DOHH2 (cell line): ENCODE data around the gene FAM124A.

Source experiments
- H3F3A ChIP-seq: fragments of 200-600 bp; sonication (generic), shearing (Covaris generic); 2 replicates; pipeline ENCODE4 v1.6.0; 2016; ENCODE audit warnings: antibody characterized with exemption, mild to moderate bottlenecking; ENCODE audit not compliant: control insufficient read depth, insufficient read depth
- H3K27ac ChIP-seq: fragments of 200-600 bp; sonication (generic); 2 replicates; pipeline ENCODE4 v1.5.1; 2014; ENCODE audit warnings: low read depth, mild to moderate bottlenecking, low read length, moderate library complexity
- H3K27me3 ChIP-seq: fragments of 200-600 bp; sonication (generic); 2 replicates; pipeline ENCODE4 v1.6.1; 2014; ENCODE audit warnings: mild to moderate bottlenecking, low read length, mixed read lengths; ENCODE audit not compliant: control insufficient read depth
- H3K36me3 ChIP-seq: fragments of 200-600 bp; sonication (generic); 2 replicates; pipeline ENCODE4 v1.6.1; 2014; ENCODE audit warnings: mild to moderate bottlenecking, low read length, moderate library complexity, mixed read lengths; ENCODE audit not compliant: control insufficient read depth
- H3K4me1 ChIP-seq: fragments of 200-600 bp; sonication (generic); 2 replicates; pipeline ENCODE4 v1.6.1; 2014; ENCODE audit warnings: mild to moderate bottlenecking, low read length, mixed read lengths; ENCODE audit not compliant: control insufficient read depth
- H3K4me2 ChIP-seq: fragments of 200-600 bp; sonication (generic); 2 replicates; pipeline ENCODE4 v1.6.0; 2014; ENCODE audit warnings: mild to moderate bottlenecking, low read length, moderate library complexity
- H3K4me3 ChIP-seq: fragments of 200-600 bp; sonication (generic); 2 replicates; pipeline ENCODE4 v1.5.1; 2014; ENCODE audit warnings: mild to moderate bottlenecking, low read length, mixed read lengths
- H3K79me2 ChIP-seq: fragments of 200-600 bp; sonication (generic); 2 replicates; pipeline ENCODE4 v1.6.1; 2014; ENCODE audit warnings: mild to moderate bottlenecking, low read length, mixed read lengths; ENCODE audit not compliant: control insufficient read depth
- H3K9me2 ChIP-seq: fragments of 200-600 bp; sonication (generic); replicated peaks from 2 replicates; pipeline ENCODE4 v1.6.1; 2014; ENCODE audit warnings: mild to moderate bottlenecking, low read length, mixed read lengths; ENCODE audit not compliant: control insufficient read depth
- H3K9me3 ChIP-seq: fragments of 200-600 bp; sonication (generic); 2 replicates; pipeline ENCODE4 v1.6.1; 2014; ENCODE audit warnings: antibody characterized with exemption, low read length, mixed read lengths; ENCODE audit not compliant: control insufficient read depth, insufficient read depth
- H4K20me1 ChIP-seq: fragments of 200-600 bp; sonication (generic); 2 replicates; pipeline ENCODE4 v1.6.0; 2014; ENCODE audit warnings: low read depth, mild to moderate bottlenecking, antibody characterized with exemption, low read length, moderate library complexity; ENCODE audit not compliant: control insufficient read depth, insufficient read depth
- CTCF ChIP-seq: fragments of 200-600 bp; sonication (generic); IDR thresholded peaks from one replicate; pipeline ENCODE4 v1.5.1; 2014; ENCODE audit warnings: antibody characterized with exemption, mild to moderate bottlenecking, low read depth, low read length; ENCODE audit not compliant: poor library complexity, severe bottlenecking
- EZH2phosphoT487 ChIP-seq: fragments of 200-600 bp; sonication (generic); IDR thresholded peaks from 2 replicates; pipeline ENCODE4 v1.6.1; 2017; ENCODE audit warnings: borderline replicate concordance, mild to moderate bottlenecking, antibody characterized with exemption, low read length, moderate library complexity, mixed read lengths

The FAM124A gene

DNA sequence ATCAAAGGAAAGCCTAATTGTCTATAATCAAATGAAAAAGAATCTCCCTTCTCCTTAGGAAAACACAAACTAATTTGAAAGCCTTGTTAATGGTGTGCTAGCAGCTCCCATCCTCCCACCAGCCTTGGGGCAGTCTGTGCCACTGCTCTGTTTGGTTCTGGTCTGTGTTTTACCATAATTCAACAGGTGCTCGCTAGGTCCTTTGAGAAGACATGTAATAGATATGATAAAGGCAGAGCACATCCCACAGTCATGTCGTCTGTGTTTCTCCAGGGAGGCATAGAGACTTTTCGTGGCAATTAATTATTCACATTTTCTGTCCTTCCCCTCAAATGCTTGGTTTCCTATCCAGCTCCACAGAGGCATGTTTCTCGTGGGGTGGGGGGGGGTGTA, 23.8 kb downstream of the FAM124A start:
- Histone ChIP-seq H3K9me2 (no peaks in the 10 kb centered on the region), H3K4me1 (no peaks in the 10 kb centered on the region), H3K27ac (no peak overlapping the region), H3K27me3 (no peaks in the 10 kb centered on the region), H3F3A (no peaks in the 10 kb centered on the region), H3K79me2 (no peaks in the 10 kb centered on the region), H3K36me3 (no peaks in the 10 kb centered on the region), H3K4me3 (no peak overlapping the region), H4K20me1 (no peaks in the 10 kb centered on the region), H3K4me2 (no peak overlapping the region), H3K9me3 (no peaks in the 10 kb centered on the region)
- TF ChIP-seq EZH2phosphoT487 (no peak), CTCF (no peak)

DNA sequence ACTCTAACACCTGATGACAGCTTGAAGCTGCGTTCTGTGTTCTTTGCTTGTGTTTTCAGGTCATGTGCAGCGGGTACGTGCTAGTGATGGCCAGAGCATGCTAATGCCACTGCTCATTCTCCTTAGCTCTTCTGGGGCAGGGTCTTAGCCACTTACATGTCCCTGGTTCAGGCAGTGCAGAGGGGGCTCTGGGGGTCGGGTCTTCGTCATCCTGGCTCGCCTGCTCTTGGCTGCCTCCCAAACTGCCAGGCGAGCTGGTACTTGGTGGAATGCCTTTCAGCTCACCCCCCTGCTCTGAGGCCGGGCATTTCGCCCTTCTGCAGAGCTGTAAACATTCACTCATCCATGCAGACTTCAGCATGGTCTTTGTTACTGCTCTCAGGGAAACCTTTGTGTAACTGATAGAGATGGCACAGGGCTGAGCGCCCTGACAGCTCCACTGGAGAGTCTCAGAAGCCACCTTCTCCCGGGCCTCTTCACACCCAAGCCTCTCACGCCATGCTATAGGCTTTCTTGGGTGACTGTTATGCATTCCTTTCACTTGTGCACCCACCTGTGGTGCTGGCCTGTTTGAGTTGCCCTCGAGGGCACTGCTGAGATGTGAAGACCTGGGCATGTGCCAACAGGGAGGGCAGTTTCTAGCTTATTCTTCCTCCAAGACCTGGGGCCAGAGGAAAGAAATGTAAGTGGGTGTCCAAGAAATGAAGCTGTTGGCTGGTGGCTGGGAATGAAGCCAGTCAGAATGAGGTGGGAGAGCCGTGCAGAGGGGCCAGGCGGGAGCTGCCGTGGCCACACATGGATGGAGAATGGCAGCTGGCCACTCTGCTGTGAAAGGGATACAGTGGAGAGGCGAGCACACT, 24.4 kb downstream of the FAM124A start:
- H3F3A ChIP-seq: no peaks in the 10 kb centered on the region
- no peak for TF ChIP-seq CTCF
- no peak for TF ChIP-seq EZH2phosphoT487
- H3K36me3 ChIP-seq: no peaks in the 10 kb centered on the region
- H4K20me1 ChIP-seq: no peaks in the 10 kb centered on the region
- no peak overlapping the region for H3K27ac ChIP-seq
- no peaks in the 10 kb centered on the region for H3K9me2 ChIP-seq
- H3K79me2 ChIP-seq: no peaks in the 10 kb centered on the region
- H3K27me3 ChIP-seq: no peaks in the 10 kb centered on the region
- no peaks in the 10 kb centered on the region for H3K9me3 ChIP-seq
- H3K4me2 ChIP-seq: no peak overlapping the region
- no peak overlapping the region for H3K4me3 ChIP-seq
- no peaks in the 10 kb centered on the region for H3K4me1 ChIP-seq

- H3K36me3 ChIP-seq: no peaks in the 10 kb centered on the region
Measured at GRCh38 chr13:51249255-51249654, 27.1 kb downstream of the FAM124A start.

More at GRCh38 chr13:51249255-51249654, 27.1 kb downstream of the FAM124A start:
- Histone ChIP-seq H3K27me3 (no peaks in the 10 kb centered on the region), H4K20me1 (no peaks in the 10 kb centered on the region), H3F3A (no peaks in the 10 kb centered on the region), H3K9me2 (no peaks in the 10 kb centered on the region), H3K9me3 (no peaks in the 10 kb centered on the region), H3K79me2 (no peaks in the 10 kb centered on the region), H3K4me1 (peaks cover 18% of the 10 kb centered on the region), H3K4me3 (no peak overlapping the region), H3K4me2 (no peak overlapping the region), H3K27ac (no peak overlapping the region)
- no peak for TF ChIP-seq CTCF
- TF ChIP-seq EZH2phosphoT487: no peak
